ENCODE results near the gene UBE2O.

Gene UBE2O

DNA sequence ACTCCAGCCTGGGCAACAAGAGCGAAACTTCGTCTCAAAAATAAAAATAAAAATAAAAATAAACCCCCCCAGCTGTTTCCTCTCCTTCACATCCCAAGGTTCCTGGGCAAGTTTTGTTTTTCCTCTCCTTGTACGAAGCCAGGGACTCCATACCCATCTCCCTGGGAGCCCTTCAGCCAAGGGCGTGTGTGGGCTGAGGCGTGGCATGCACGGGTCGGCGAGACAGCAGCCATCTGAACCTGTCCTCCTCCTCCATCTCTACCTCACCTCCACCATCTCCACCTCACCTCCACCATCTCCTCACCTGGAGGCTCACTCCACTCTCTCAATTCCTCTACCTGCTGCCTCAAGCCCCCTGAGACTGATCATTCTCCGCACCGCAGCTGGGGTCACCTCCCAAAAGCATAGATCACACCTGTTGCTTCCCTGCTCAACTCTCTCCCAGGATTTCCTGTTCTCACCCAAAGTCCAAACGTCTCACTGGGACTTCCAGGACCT is 31.3 kb upstream of the UBE2O start:
- DNase-seq (ENCODE audit: low spot score): no peak

- DNase-seq (ENCODE audit: low spot score): no peak
These were observed 28.2 kb upstream of the UBE2O start for GRCh38 chr17:76481071-76481655.

DNA sequence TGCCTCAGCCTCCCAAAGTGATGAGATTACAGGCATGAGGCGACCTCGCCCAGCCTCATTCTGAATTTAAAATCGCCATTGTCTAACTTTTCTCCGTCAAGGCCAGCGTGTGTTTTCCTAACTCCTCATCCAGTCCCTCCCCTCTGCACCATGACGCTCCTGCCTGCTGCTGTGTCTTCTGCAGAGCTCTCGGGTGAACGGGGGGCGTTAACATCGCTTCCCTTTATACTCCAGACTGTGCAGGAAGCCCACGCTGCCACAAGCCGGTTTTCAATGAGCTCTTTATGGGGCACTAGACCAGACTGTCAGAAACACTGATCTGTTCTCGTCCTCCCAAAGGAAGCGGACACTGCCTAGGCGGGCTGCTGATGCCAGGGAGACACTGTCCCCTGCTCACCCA is 27.7 kb upstream of the UBE2O start:
- DNase-seq (ENCODE audit: low spot score): no peak

DNA sequence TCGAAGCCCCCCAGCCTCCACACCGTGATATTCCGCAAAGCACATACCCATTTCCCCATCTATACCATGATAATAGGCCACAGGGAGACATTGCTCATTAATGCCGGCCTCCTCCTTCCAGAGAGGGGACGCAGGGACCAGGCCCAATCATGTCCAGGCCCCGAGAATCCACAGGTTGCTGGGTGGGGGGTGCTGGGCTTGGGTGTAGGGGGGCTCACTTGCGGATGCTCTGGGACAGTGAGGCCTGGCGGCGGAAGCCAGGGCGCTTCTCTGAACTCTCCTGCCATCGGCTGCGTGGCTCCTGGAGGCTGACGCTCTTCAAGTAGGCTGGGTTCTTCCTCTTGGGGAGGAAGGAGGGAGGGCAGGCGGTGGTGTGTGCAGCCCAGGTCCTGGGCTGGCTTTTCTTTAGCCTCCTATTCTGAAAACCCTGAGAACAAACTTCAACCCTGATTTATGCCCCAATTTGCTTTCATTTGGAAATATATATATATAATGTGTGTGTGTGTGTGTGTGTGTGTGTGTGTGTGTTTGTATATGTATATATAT is 26.6 kb upstream of the UBE2O start:
- no peak for DNase-seq (ENCODE audit: low spot score)

DNA sequence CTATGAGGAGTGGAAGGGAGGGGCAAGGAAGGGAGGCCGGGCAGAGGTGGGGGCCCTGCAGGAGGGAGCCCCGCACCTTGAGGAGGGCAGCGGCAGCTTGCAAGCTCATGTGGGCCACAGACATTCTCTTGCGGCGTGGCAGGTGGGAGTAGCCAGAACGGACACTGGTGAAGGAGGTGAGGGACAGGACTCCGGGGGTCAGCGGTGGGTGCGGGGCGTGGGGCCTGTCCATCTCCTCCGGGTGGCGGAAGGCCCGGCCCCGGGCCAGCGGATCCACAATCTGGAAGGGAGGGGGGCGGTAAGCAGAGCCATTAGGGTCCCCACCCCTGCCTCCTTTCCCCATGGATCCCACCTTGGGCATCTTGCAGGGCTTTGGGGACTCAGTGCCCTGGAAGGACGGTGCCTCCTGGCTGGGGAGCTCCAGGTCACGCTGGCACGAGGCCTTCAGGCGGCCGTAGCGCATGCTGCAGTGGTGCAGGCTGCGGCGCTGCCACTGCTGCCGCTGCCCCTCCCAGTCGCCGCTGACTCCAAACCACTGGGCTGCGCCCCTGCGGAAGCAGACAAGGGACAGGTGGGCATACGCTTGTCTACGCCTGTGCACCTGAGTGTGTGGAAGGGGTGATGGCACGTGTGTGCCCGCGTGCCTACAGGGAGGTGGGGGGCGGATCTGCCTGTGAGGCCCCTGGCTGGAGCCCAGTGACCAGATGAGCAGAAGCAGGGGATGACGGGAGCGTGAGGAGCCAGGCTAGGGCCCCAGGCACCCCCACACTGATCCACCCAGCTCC is 26.0 kb upstream of the UBE2O start:
- DNase-seq (ENCODE audit: low spot score): no peak

GRCh38 chr17:76478097-76478496 is 25.1 kb upstream of the UBE2O start:
- DNase-seq (ENCODE audit: low spot score): no peak

DNA sequence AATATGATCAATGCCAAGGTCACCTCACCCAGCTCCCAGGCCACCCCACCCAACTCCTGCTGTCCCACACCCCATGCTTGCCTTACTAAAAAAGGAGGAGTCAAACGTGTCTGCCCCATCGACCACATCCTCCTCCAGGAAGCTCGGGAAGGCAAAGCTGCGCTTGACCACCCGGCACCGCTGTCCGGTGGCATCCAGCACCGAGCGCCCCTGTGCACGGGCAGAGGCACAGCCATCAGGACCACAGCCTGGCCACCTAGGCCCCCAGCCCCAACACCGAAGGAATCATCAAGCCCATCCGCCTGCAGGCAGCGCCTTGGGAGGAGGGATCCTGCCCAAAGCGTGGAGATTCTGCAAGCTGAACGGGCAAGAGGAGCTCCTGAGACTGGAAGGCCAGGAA is 24.6 kb upstream of the UBE2O start:
- no peak for DNase-seq (ENCODE audit: low spot score)

DNA sequence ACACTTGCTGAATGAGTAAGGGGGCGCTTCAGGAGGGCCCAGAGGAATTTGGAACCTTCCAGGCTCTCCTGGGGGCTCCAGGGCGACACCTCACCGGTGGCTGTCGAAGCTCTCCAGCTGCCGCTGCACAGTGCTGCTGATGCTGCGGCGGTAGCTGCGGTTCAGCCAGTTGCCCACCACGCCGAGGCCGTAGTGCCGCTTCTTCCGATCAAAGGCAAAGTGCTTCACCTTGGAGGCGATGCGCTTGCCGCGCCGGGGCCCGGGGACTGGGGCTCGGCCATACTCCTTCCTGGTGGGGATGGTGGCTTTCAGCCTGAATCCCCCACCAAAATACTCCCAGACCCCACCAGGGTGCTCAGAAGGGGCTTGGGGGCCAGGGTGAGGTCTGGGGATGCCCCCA is 23.8 kb upstream of the UBE2O start:
- DNase-seq (ENCODE audit: low spot score): no peak

- DNase-seq (ENCODE audit: low spot score): no peak
These were observed 22.4 kb upstream of the UBE2O start for GRCh38 chr17:76475302-76475701.

- DNase-seq (ENCODE audit: low spot score): no peak
These were observed 21.9 kb upstream of the UBE2O start for GRCh38 chr17:76474894-76475293.

DNA sequence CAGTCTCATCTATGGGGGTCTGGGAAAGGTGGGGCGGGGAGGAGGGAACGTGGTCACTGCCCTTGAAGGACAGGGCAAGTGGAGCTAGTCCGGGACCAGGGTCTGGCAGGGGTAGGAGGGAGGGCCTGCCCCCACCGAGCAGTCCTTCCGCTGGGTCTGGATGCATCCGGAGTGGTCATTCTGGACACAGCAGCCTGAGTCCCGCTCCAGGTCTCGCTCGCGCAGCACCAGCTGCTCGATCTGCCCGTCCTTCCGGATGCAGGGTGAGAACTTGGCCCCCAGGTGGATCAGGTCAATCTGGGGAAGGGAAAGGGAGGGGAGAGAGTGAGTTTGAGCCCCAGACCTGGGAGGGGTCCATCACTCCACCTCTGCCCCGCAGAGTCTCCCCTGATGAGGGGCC is 21.3 kb upstream of the UBE2O start:
- DNase-seq (ENCODE audit: low spot score): no peak

DNA sequence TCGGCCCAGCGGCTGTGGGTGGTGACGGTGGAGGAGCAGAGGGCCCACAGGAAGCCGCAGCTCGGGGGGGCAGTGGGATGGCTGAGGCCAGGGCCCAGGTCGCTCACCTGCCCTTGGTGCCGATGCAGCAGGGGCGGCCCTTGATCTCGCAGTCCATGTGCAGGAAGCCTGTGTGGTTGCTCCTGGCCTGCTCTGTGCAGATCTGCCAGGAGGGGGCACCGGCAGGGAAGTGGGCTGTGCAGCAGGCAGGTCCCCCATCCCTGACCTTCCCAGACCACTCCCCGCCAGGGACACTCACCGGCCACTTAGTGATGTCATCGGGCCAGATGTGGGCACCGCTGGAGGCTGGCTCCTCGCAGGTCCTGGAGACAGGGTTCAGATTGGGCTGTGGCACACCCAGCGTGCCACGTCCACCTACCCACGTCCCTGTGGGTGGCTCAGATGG is 20.6 kb upstream of the UBE2O start:
- peak; percentile 84 for DNase-seq (ENCODE audit: low spot score)

- DNase-seq (ENCODE audit: low spot score): no peak
These were observed 19.8 kb upstream of the UBE2O start for GRCh38 chr17:76472726-76473125.

- no peak for DNase-seq (ENCODE audit: low spot score)
These were observed 19.3 kb upstream of the UBE2O start for GRCh38 chr17:76472258-76472645.

DNA sequence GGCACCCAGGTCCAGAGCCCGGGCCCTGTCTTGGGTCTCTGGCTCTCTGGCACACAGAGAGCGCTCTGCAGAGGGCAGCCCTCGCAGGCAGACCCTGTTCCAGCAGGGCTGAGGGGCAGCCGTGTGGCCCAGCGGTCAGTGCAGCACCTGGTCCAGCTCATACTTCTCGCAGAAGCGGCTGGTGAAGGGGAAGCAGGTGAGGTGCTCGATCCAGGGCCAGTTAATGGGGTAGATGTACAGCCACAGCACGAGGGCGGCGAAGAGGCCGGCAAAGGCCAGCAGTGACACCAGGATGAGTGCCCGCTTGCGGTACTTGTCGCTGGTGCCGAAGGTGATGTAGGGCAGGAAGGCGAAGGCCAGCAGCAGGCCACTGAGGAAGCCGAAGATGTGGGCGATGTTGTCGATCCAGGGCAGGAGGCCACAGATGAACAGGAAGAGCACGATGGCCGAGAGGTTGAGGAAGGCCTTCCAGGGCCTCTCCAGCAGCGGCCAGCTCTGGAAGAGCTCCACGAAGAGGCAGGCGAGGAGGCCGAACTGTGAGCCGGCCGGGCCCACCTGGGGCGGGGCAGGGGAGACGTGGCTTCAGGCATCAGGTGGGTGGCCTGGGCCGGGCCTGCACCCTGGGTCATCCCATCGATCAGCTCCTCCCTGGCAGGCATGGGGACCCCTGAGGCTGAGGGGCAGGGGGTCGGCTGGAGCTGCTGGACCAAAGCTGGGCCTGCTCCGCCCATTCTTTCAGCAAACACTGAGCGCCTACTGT is 18.7 kb upstream of the UBE2O start:
- DNase-seq (ENCODE audit: low spot score): no peak

GRCh38 chr17:76469991-76470739 is 17.2 kb upstream of the UBE2O start:
- DNase-seq (ENCODE audit: low spot score): no peak

DNA sequence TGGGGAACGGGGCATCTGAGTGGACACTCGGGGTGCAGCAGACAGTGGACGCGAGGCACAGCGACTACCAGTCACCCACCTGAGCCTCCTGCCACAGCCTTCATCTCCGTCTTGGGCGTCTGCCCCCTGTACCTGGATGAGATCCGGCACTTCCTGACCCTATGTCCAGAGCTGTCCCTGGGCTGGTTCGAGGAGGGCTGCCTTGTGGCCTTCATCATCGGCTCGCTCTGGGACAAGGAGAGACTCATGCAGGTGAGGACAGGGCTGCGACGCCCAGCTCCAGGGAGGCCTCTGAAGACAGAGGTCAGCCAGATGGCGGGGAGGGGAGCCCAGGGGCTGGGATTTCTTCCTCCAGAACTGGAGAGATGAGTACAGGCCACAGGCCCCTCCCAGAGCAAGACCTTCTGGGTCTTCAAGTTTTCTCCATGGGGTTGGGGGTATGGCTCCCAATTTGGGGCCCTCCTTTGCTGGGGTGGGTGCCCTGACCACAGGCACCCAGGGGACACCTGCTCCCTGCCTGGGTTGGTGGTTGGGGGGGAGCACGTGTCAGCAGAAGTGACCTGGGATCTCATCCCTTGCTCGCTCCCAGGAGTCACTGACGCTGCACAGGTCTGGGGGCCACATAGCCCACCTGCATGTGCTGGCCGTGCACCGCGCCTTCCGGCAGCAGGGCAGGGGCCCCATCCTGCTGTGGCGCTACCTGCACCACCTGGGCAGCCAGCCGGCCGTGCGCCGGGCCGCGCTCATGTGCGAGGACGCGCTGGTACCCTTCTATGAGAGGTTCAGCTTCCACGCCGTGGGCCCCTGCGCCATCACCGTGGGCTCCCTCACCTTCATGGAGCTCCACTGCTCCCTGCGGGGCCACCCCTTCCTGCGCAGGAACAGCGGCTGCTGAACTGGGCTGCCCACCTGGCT is 16.4 kb upstream of the UBE2O start:
- no peak for DNase-seq (ENCODE audit: low spot score)

DNA sequence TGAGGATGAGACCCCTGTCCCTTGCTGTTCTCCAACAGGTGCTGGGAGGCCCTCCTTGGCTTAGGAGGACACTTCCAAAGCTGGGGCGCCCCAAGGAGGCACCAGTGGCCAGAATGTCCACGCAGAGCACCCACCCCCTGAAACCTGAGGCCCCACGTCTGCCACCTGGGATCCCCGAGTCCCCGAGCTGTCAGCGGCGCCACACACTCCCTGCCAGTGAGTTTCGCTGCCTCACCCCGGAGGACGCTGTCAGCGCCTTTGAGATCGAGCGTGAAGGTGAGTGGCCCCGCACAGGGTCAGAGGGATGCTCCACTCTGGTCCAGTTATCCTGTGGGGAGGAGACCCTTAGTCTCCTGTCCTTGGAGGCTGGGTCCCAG is 15.7 kb upstream of the UBE2O start:
- DNase-seq (ENCODE audit: low spot score): no peak

- DNase-seq (ENCODE audit: low spot score): no peak
These were observed 15.1 kb upstream of the UBE2O start for GRCh38 chr17:76467809-76468633.

DNA sequence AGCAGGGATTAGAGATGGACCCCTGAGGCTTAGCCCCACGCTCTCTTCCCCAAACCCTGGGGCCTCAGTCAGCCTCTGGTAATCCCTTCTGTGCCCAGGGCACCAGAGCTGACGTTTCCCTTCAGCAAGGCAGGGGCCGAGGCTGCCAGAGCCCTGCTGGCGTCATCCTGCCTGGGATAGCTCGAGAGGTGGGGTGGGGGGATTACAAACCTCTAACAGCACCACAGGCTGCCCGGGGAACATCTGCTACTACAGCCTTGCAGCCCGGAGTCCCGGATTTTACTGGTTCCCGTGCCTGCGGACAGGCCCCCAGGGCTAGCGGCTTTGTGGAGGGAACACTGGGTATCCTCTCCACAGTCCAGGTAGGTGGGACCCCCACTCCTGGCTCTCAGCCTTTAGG is 14.4 kb upstream of the UBE2O start, which contains the start of gene AANAT:
Gene AANAT, plus strand, starts transcription at position 238 of the 400 bp plus-strand sequence. CDS start 1,144 bp downstream, outside the sequence.
- DNase-seq (ENCODE audit: low spot score): no peak
